WTC11 (cell line): ENCODE data around the gene VPS4A.

Experiments
- CREB1 ChIP-seq: sonication (generic); formaldehyde crosslinking; IDR thresholded peaks from 2 replicates; pipeline ENCODE4 v1.8.0; 2023; ENCODE audit warnings: mild to moderate bottlenecking, missing genetic modification reagents
- CTCF ChIP-seq: fragments of 200-600 bp; IDR thresholded peaks from 2 replicates; pipeline ENCODE4 v1.8.0; 2022; ENCODE audit warnings: antibody characterized with exemption
- FOXJ3 ChIP-seq: sonication (generic); formaldehyde crosslinking; IDR thresholded peaks from 2 replicates; pipeline ENCODE4 v1.9.0; 2021; ENCODE audit warnings: missing genetic modification reagents, mild to moderate bottlenecking, borderline replicate concordance
- ZMAT4 ChIP-seq: fragments of 250-450 bp; sonication (Bioruptor Pico); IDR thresholded peaks from 2 replicates; pipeline ENCODE4 v1.9.0; 2021; ENCODE audit warnings: mild to moderate bottlenecking

- no peak for TF ChIP-seq FOXJ3 (CRISPR knock-in tag)
- no peak for TF ChIP-seq ZMAT4 (CRISPR knock-in tag)
- TF ChIP-seq CTCF = no peak
- no peak for TF ChIP-seq CREB1
These were observed 44.7 kb upstream of the VPS4A start for GRCh38 chr16:69266334-69267063.
